IMR-90 (cell line): ENCODE results near the gene DOCK10. TPM values are rescaled to one million over a fixed set of nuclear protein-coding genes. Genes with fewer than 3 reads are reported as not detected.

ENCODE experiments used
- ATAC-seq: fragments of 200-7000 bp; cut with Tn5 transposase; 2 replicates; pipeline ENCODE4 v1.9.1; 2020; ENCODE audit warnings: low read depth, mild to moderate bottlenecking, moderate library complexity
- BruUV-seq: library from RNA; stranded (reverse); fragments of 400-500 nt; replicated peaks from 2 replicates; lab custom pipeline; 2021; lab: Mats Ljungman, UMichigan
- CTCF ChIA-PET: fragments of 300-600 bp; formaldehyde crosslinking; extraction: SDS; loops from one replicate; lab custom pipeline; 2021; ENCODE audit warnings: antibody characterized with exemption; lab: Yijun Ruan, JAX
- POLR2A ChIA-PET: fragments of 300-600 bp; sonication (Branson Sonifier 250); formaldehyde crosslinking; loops from one replicate; lab custom pipeline; 2022; ENCODE audit warnings: antibody characterized with exemption; ENCODE audit not compliant: unreplicated experiment; lab: Charles Lee
- DNase-seq: peaks from one replicate; pipeline ENCODE4 v3.0.0; 2013
- H2AFZ ChIP-seq: replicated peaks from 2 replicates; pipeline ENCODE3; 2013; ENCODE audit warnings: low read length, mild to moderate bottlenecking; ENCODE audit not compliant: poor library complexity
- H2AK5ac ChIP-seq: 2 replicates; pipeline ENCODE4 v1.6.1; 2013; ENCODE audit warnings: low read depth, low read length, inconsistent platforms
- H2AK9ac ChIP-seq: replicated peaks from 2 replicates; pipeline ENCODE3; 2013; ENCODE audit warnings: mild to moderate bottlenecking, low read depth, low read length, moderate library complexity; ENCODE audit not compliant: poor library complexity
- H2BK120ac ChIP-seq: 2 replicates; pipeline ENCODE4 v1.6.1; 2013; ENCODE audit warnings: low read depth, low read length, inconsistent platforms
- H2BK15ac ChIP-seq: 3 replicates; pipeline ENCODE4 v1.6.1; 2013; ENCODE audit warnings: low read depth, low read length, inconsistent platforms
- H2BK20ac ChIP-seq: 2 replicates; pipeline ENCODE4 v1.6.1; 2013; ENCODE audit warnings: low read depth, mild to moderate bottlenecking, inconsistent platforms, low read length, moderate library complexity
- H2BK5ac ChIP-seq: 2 replicates; pipeline ENCODE4 v1.6.1; 2013; ENCODE audit warnings: mild to moderate bottlenecking, low read depth, low read length, inconsistent platforms; ENCODE audit not compliant: poor library complexity, severe bottlenecking
- H3K14ac ChIP-seq: replicated peaks from 2 replicates; pipeline ENCODE4 v1.6.1; 2013; ENCODE audit warnings: low read depth, low read length, inconsistent platforms
- H3K18ac ChIP-seq: 2 replicates; pipeline ENCODE4 v1.6.1; 2013; ENCODE audit warnings: low read depth, low read length, control low read depth
- H3K23ac ChIP-seq: 2 replicates; pipeline ENCODE4 v1.6.1; 2013; ENCODE audit warnings: low read depth, low read length, inconsistent platforms
- H3K27ac ChIP-seq: 2 replicates; pipeline ENCODE4 v1.5.1; 2013; ENCODE audit warnings: mild to moderate bottlenecking, control low read depth, low read length; ENCODE audit not compliant: insufficient read depth
- H3K27me3 ChIP-seq: 2 replicates; pipeline ENCODE4 v1.6.1; 2013; ENCODE audit warnings: low read length; ENCODE audit not compliant: control insufficient read depth, insufficient read depth
- H3K36me3 ChIP-seq: 2 replicates; pipeline ENCODE4 v1.6.1; 2013; ENCODE audit warnings: low read length, mixed read lengths; ENCODE audit not compliant: control insufficient read depth, insufficient read depth
- H3K4ac ChIP-seq: 2 replicates; pipeline ENCODE4 v1.6.1; 2013; ENCODE audit warnings: low read depth, low read length, inconsistent platforms
- H3K4me1 ChIP-seq: 2 replicates; pipeline ENCODE4 v1.6.1; 2013; ENCODE audit warnings: low read length, mixed read lengths; ENCODE audit not compliant: control insufficient read depth, insufficient read depth
- H3K4me2 ChIP-seq: 2 replicates; pipeline ENCODE4 v1.6.1; 2013; ENCODE audit warnings: low read depth, mild to moderate bottlenecking, control low read depth, low read length, moderate library complexity
- H3K4me3 ChIP-seq: 2 replicates; pipeline ENCODE4 v1.5.1; 2013; ENCODE audit warnings: low read depth, mild to moderate bottlenecking, control low read depth, low read length, moderate library complexity; ENCODE audit not compliant: insufficient read depth
- H3K56ac ChIP-seq: 2 replicates; pipeline ENCODE4 v1.6.1; 2013; ENCODE audit warnings: low read length, inconsistent platforms; ENCODE audit not compliant: insufficient read depth; ENCODE audit errors: extremely low read depth
- H3K79me1 ChIP-seq, 2 experiments: 2 replicates each; pipeline ENCODE4 v1.6.1; 2013; ENCODE audit warnings: low read length in 2 of 2, inconsistent platforms in 1 of 2, low read depth in 1 of 2
- H3K9ac ChIP-seq: 2 replicates; pipeline ENCODE4 v1.6.1; 2013; ENCODE audit warnings: low read depth, low read length, control low read depth
- H3K9me1 ChIP-seq: 2 replicates; pipeline ENCODE4 v1.6.1; 2013; ENCODE audit warnings: low read length, inconsistent platforms; ENCODE audit not compliant: insufficient read depth
- H3K9me3 ChIP-seq: 2 replicates; pipeline ENCODE4 v1.6.1; 2013; ENCODE audit warnings: low read length; ENCODE audit not compliant: control insufficient read depth, insufficient read depth
- H4K20me1 ChIP-seq: 2 replicates; pipeline ENCODE4 v1.6.1; 2013; ENCODE audit warnings: low read length, inconsistent platforms; ENCODE audit not compliant: insufficient read depth
- H4K5ac ChIP-seq: 2 replicates; pipeline ENCODE4 v1.6.1; 2013; ENCODE audit warnings: mild to moderate bottlenecking, low read depth, low read length, control low read depth
- H4K8ac ChIP-seq, 2 experiments: 2 replicates each; pipeline ENCODE4 v1.6.1; 2013; ENCODE audit warnings: low read depth in 2 of 2, low read length in 2 of 2, control low read depth in 1 of 2, inconsistent platforms in 1 of 2
- H4K91ac ChIP-seq: 2 replicates; pipeline ENCODE4 v1.6.1; 2013; ENCODE audit warnings: low read depth, low read length, inconsistent platforms; ENCODE audit not compliant: insufficient read depth
- BHLHE40 ChIP-seq: fragments of 150-350 bp; IDR thresholded peaks from 2 replicates; pipeline ENCODE4 v1.6.1; 2016; ENCODE audit warnings: mild to moderate bottlenecking, low read depth, low read length
- CEBPB ChIP-seq: IDR thresholded peaks from 2 replicates; pipeline ENCODE4 v1.6.1; 2012; ENCODE audit warnings: low read depth, low read length, improper control_type of control experiment
- CHD1 ChIP-seq: IDR thresholded peaks from 2 replicates; pipeline ENCODE4 v1.6.1; 2012; ENCODE audit warnings: low read depth, low read length, improper control_type of control experiment
- CTCF ChIP-seq: conservative IDR thresholded peaks from 2 replicates; pipeline ENCODE4 v1.5.1; 2012; ENCODE audit warnings: mild to moderate bottlenecking, low read depth, low read length, improper control_type of control experiment
- ELK1 ChIP-seq: fragments of 150-350 bp; IDR thresholded peaks from 2 replicates; pipeline ENCODE4 v1.6.1; 2016; ENCODE audit warnings: low read depth, mild to moderate bottlenecking, low read length, moderate library complexity, borderline replicate concordance
- FOS ChIP-seq: fragments of 150-350 bp; IDR thresholded peaks from 2 replicates; pipeline ENCODE4 v1.6.1; 2016; ENCODE audit warnings: low read depth, low read length
- MAFK ChIP-seq: IDR thresholded peaks from 2 replicates; pipeline ENCODE4 v1.6.1; 2012; ENCODE audit warnings: low read depth, low read length, improper control_type of control experiment
- MAZ ChIP-seq: IDR thresholded peaks from 2 replicates; pipeline ENCODE4 v1.6.1; 2012; ENCODE audit warnings: low read depth, mild to moderate bottlenecking, low read length, improper control_type of control experiment, moderate library complexity, borderline replicate concordance
- MXI1 ChIP-seq: IDR thresholded peaks from 2 replicates; pipeline ENCODE4 v1.6.1; 2012; ENCODE audit warnings: low read depth, mild to moderate bottlenecking, low read length, moderate library complexity, borderline replicate concordance
- NFE2L2 ChIP-seq: fragments of 150-350 bp; IDR thresholded peaks from 2 replicates; pipeline ENCODE4 v1.6.1; 2016; ENCODE audit warnings: low read depth, mild to moderate bottlenecking, low read length
- POLR2A ChIP-seq: IDR thresholded peaks from 2 replicates; pipeline ENCODE4 v1.6.1; 2012; ENCODE audit warnings: mild to moderate bottlenecking, low read depth, low read length
- RAD21 ChIP-seq: IDR thresholded peaks from 2 replicates; pipeline ENCODE4 v1.6.1; 2012; ENCODE audit warnings: low read length, improper control_type of control experiment
- RCOR1 ChIP-seq: IDR thresholded peaks from 2 replicates; pipeline ENCODE4 v1.6.1; 2012; ENCODE audit warnings: mild to moderate bottlenecking, low read length, improper control_type of control experiment; ENCODE audit not compliant: insufficient replicate concordance
- RFX5 ChIP-seq: IDR thresholded peaks from 2 replicates; pipeline ENCODE4 v1.8.0; 2012; ENCODE audit warnings: low read depth, mild to moderate bottlenecking, low read length, moderate library complexity
- SMC3 ChIP-seq: fragments of 150-350 bp; IDR thresholded peaks from 2 replicates; pipeline ENCODE4 v1.6.1; 2016; ENCODE audit warnings: low read depth, mild to moderate bottlenecking, antibody characterized with exemption, low read length, moderate library complexity
- USF2 ChIP-seq: fragments of 150-350 bp; IDR thresholded peaks from 2 replicates; pipeline ENCODE4 v1.6.1; 2017; ENCODE audit warnings: mild to moderate bottlenecking, antibody characterized with exemption, low read length, low read depth
- WGBS, 2 experiments: methylation state at CpG; one replicate each; pipeline versions ENCODE4 v1.1.5 to v1.1.7; 2013; ENCODE audit warnings: missing lambda C conversion rate in 2 of 2; ENCODE audit not compliant: insufficient read length in 1 of 2; ENCODE audit errors: extremely low coverage in 2 of 2; 5-methylcytosine and 5-hydroxymethylcytosine counted together
- dilution Hi-C: fragments of 300-500 bp; cut with HindIII; formaldehyde crosslinking; loops from one replicate; pipeline ENCODE4 v1.14.3; 2018; ENCODE audit warnings: low sequenced_read_pairs; ENCODE audit not compliant: unreplicated experiment
- in situ Hi-C: fragments of 300-500 bp; cut with MboI; formaldehyde crosslinking; loops from 3 replicates; pipeline ENCODE4 v1.14.3; 2019; ENCODE audit warnings: low sequenced_read_pairs, inconsistent platforms, mixed read lengths
- intact Hi-C: fragments of 100-400 bp; cut with micrococcal nuclease; formaldehyde crosslinking; loops from 2 replicates; pipeline ENCODE4 v1.10.0; 2022
- polyA plus RNA-seq, 3 experiments: library from polyadenylated mRNA; depleted of rRNA; stranded (reverse); fragments of >200 nt; gene quantifications; 2 replicates each; pipeline ENCODE4 v1.2.3, GENCODE V29; 2012; ENCODE audit warnings: low replicate concordance in 1 of 3
- total RNA-seq: library from RNA; depleted of rRNA; stranded (reverse); fragments of >200 nt; gene quantifications from 2 replicates; pipeline ENCODE4 v1.2.3, GENCODE V29; 2012

DOCK10 gene
- total and polyA plus RNA-seq, 2 of the 4 experiments (the other 2 are of a cell fraction): 58.6 to 75.3 TPM

- BruUV-seq: no TSS peak
These were observed 326.1 kb downstream of the DOCK10 start, which contains the start of gene CCDC195 for GRCh38 chr2:224716201-224716600. Gene CCDC195 (minus strand): TSS chr2:224716365. CDS start chr2:224716365, 0 bp downstream.

More at GRCh38 chr2:224716201-224716600, 326.1 kb downstream of the DOCK10 start, which contains the start of gene CCDC195:
- H3K4ac ChIP-seq: no peak within 1 kb of the TSS
- no peaks in the 10 kb centered on the region for H3K9me3 ChIP-seq
- H3K27ac ChIP-seq: no peak within 1 kb of the TSS
- ATAC-seq (no peak), DNase-seq (no peak)
- H3K4me1 ChIP-seq: no peaks in the 10 kb centered on the region
- no peak within 1 kb of the TSS for H2BK20ac ChIP-seq
- no peak within 1 kb of the TSS for H2BK15ac ChIP-seq
- CTCF ChIA-PET: no interaction called here
- H3K18ac ChIP-seq: no peak within 1 kb of the TSS
- dilution Hi-C loops (no loop called here), intact Hi-C loops (no loop called here), in situ Hi-C loops (no loop called here)
- no peak within 1 kb of the TSS for H2BK5ac ChIP-seq
- H2BK120ac ChIP-seq: no peak within 1 kb of the TSS
- H3K14ac ChIP-seq: no peak within 1 kb of the TSS
- no peaks in the 10 kb centered on the region for H3K79me1 ChIP-seq
- H2AK9ac ChIP-seq: no peak within 1 kb of the TSS
- no peak within 1 kb of the TSS for H4K91ac ChIP-seq
- H3K23ac ChIP-seq: no peak within 1 kb of the TSS
- no peaks in the 10 kb centered on the region; the same call in none of the 2 replicates for H3K27me3 ChIP-seq
- TF ChIP-seq MAZ (no peak), RAD21 (no peak), SMC3 (no peak), CHD1 (no peak), NFE2L2 (no peak), RCOR1 (no peak), ELK1 (no peak), MAFK (no peak), CTCF (no peak), MXI1 (no peak), CEBPB (no peak), FOS (no peak), BHLHE40 (no peak), USF2 (no peak), RFX5 (no peak), POLR2A (no peak)
- H3K9me1 ChIP-seq: no peaks in the 10 kb centered on the region
- no peak within 1 kb of the TSS for H3K9ac ChIP-seq
- no peak within 1 kb of the TSS for H4K5ac ChIP-seq
- H2AFZ ChIP-seq: no peak within 1 kb of the TSS
- no peaks in the 10 kb centered on the region for H4K20me1 ChIP-seq
- H3K4me2 ChIP-seq: no peak within 1 kb of the TSS
- no peak within 1 kb of the TSS for H3K4me3 ChIP-seq
- no peak within 1 kb of the TSS for H2AK5ac ChIP-seq
- POLR2A ChIA-PET: no interaction called here
- H3K56ac ChIP-seq: no peak within 1 kb of the TSS
- no CpG with 5 or more reads among the region's 5 CpGs for WGBS, 2 experiments
- H3K36me3 ChIP-seq: no peaks in the 10 kb centered on the region
- no peak within 1 kb of the TSS for H4K8ac ChIP-seq
